Smooth muscle cell (in vitro differentiated cells): ENCODE measurements around the gene NID2. TPM values are rescaled to one million over a fixed set of nuclear protein-coding genes. Genes with fewer than 3 reads are reported as not detected.
A peak's percentile ranks its signal among the peaks of the same experiment; 100 is the strongest.

Experiments used
- DNase-seq: peaks from one replicate; lab custom pipeline; 2025; ENCODE audit not compliant: unreplicated experiment; lab: John Stamatoyannopoulos, UW
- H2AFZ ChIP-seq: fragments of 200-600 bp; sonication (generic); 2 replicates; pipeline ENCODE4 v1.6.0; 2016; ENCODE audit warnings: antibody characterized with exemption, low read depth, mild to moderate bottlenecking
- H3F3A ChIP-seq: fragments of 200-600 bp; sonication (generic); 2 replicates; pipeline ENCODE4 v1.6.0; 2017; ENCODE audit warnings: antibody characterized with exemption, low read depth
- H3K27ac ChIP-seq: fragments of 200-600 bp; sonication (generic); 2 replicates; pipeline ENCODE4 v1.5.1; 2016; ENCODE audit warnings: low read depth, mild to moderate bottlenecking
- H3K27me3 ChIP-seq: fragments of 200-600 bp; sonication (generic); 2 replicates; pipeline ENCODE4 v1.6.1; 2016; ENCODE audit warnings: low read depth, mild to moderate bottlenecking
- H3K36me3 ChIP-seq: fragments of 200-600 bp; sonication (generic); 2 replicates; pipeline ENCODE4 v1.5.1; 2016; ENCODE audit warnings: low read depth
- H3K4me1 ChIP-seq: fragments of 200-600 bp; sonication (generic); 2 replicates; pipeline ENCODE4 v1.5.1; 2016; ENCODE audit warnings: low read depth
- H3K4me2 ChIP-seq: fragments of 200-600 bp; sonication (generic); 2 replicates; pipeline ENCODE4 v1.6.0; 2016; ENCODE audit warnings: mild to moderate bottlenecking
- H3K4me3 ChIP-seq: fragments of 200-600 bp; sonication (generic); 2 replicates; pipeline ENCODE4 v1.5.1; 2016; ENCODE audit warnings: mild to moderate bottlenecking
- H3K79me2 ChIP-seq: fragments of 200-600 bp; sonication (generic); 2 replicates; pipeline ENCODE4 v1.6.0; 2016; ENCODE audit warnings: low read depth, mild to moderate bottlenecking
- H3K9ac ChIP-seq: fragments of 200-600 bp; sonication (generic); 2 replicates; pipeline ENCODE4 v1.6.0; 2016; ENCODE audit warnings: low read depth
- H3K9me3 ChIP-seq: fragments of 200-600 bp; sonication (generic); replicated peaks from 2 replicates; pipeline ENCODE4 v1.5.1; 2016; ENCODE audit warnings: low read depth
- H4K20me1 ChIP-seq: fragments of 200-600 bp; sonication (generic); 2 replicates; pipeline ENCODE4 v1.6.0; 2016; ENCODE audit warnings: low read depth
- CTCF ChIP-seq: fragments of 200-600 bp; sonication (generic); IDR thresholded peaks from 2 replicates; pipeline ENCODE4 v1.5.1; 2017; ENCODE audit warnings: borderline replicate concordance, mild to moderate bottlenecking, antibody characterized with exemption; ENCODE audit not compliant: insufficient read depth, poor library complexity, severe bottlenecking
- WGBS: methylation state at CpG from one replicate; pipeline ENCODE4 v1.1.7; 2016; ENCODE audit warnings: low lambda C conversion rate; 5-methylcytosine and 5-hydroxymethylcytosine counted together
- polyA plus RNA-seq: library from polyadenylated mRNA; unstranded; fragments of >200 nt; fragmentation: Nextera tagmentation; extraction: Ambion mirVana; gene quantifications from 2 replicates; pipeline ENCODE4 v1.2.1, GENCODE V29; 2016
- total RNA-seq: library from RNA; depleted of rRNA; stranded (reverse); fragments of >200 nt; gene quantifications from 2 replicates; pipeline ENCODE4 v1.2.3, GENCODE V29; 2014

The NID2 gene
- total and polyA plus RNA-seq, 2 experiments from 2014 or later = 196 to 229 TPM

- DNase-seq = no peak
Measured at GRCh38 chr14:52051871-52052270, 17.0 kb downstream of the NID2 start.

DNA sequence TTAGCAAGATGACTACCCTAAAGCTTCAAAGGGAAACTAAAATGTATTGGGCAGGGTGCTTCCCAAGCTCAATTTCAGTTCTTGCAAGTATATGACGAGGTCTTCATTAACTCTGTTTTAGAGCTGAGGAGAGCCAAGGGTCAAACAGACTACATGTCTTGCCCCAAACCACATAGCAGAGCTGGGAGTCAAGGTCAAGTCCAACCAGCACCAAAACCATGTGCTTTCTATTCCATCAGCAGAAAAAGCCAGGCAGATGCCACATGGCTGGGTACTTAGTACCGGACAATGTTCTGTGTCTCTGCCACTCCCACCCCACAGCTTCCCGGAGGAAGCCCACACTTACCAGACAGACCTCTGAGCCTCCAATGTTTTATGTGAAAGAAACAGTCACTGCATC, 17.6 kb downstream of the NID2 start:
- Histone ChIP-seq H3K4me3 (no peak overlapping the region), H3K36me3 (no peaks in the 10 kb centered on the region), H3K9ac (peak overlapping the region; percentile 6), H3K4me1 (peaks cover 15% of the 10 kb centered on the region), H3K9me3 (no peaks in the 10 kb centered on the region), H3K79me2 (peaks cover 69% of the 10 kb centered on the region), H2AFZ (no peak overlapping the region), H4K20me1 (peaks cover 15% of the 10 kb centered on the region), H3K27ac (peak overlapping the region; percentile 78), H3K27me3 (no peaks in the 10 kb centered on the region), H3K4me2 (peak overlapping the region; percentile 67), H3F3A (peaks cover 17% of the 10 kb centered on the region)
- no peak for DNase-seq
- TF ChIP-seq CTCF = no peak
- WGBS = 32% methylated on average over 3 of the region's 3 CpGs

More at GRCh38 chr14:52051871-52052270, 17.0 kb downstream of the NID2 start:
- H3K9me3 ChIP-seq = no peaks in the 10 kb centered on the region
- H3F3A ChIP-seq = peaks cover 17% of the 10 kb centered on the region
- H3K4me2 ChIP-seq = peak overlapping the region; percentile 67
- H2AFZ ChIP-seq = no peak overlapping the region
- H3K4me1 ChIP-seq = peaks cover 15% of the 10 kb centered on the region
- no peaks in the 10 kb centered on the region for H3K27me3 ChIP-seq
- H3K9ac ChIP-seq = peak overlapping the region; percentile 6
- peaks cover 69% of the 10 kb centered on the region for H3K79me2 ChIP-seq
- peaks cover 15% of the 10 kb centered on the region for H4K20me1 ChIP-seq
- H3K4me3 ChIP-seq = no peak overlapping the region
- no peak for TF ChIP-seq CTCF
- 24% methylated on average over 2 of the region's 2 CpGs for WGBS
- no peaks in the 10 kb centered on the region for H3K36me3 ChIP-seq
- peak overlapping the region; percentile 78 for H3K27ac ChIP-seq

GRCh38 chr14:52049721-52050588, 18.9 kb downstream of the NID2 start:
- Histone ChIP-seq H3K4me3 (no peak overlapping the region), H2AFZ (no peak overlapping the region), H3K4me2 (no peak overlapping the region), H3K9ac (no peak overlapping the region), H3K79me2 (peaks cover 56% of the 10 kb centered on the region), H3K9me3 (no peaks in the 10 kb centered on the region), H3K27me3 (no peaks in the 10 kb centered on the region), H3F3A (peaks cover 11% of the 10 kb centered on the region), H3K36me3 (no peaks in the 10 kb centered on the region), H3K4me1 (peaks cover 13% of the 10 kb centered on the region), H3K27ac (peak overlapping the region; percentile 78), H4K20me1 (peaks cover 17% of the 10 kb centered on the region)
- no peak for TF ChIP-seq CTCF
- WGBS = 74% methylated on average over 6 of the region's 6 CpGs
- no peak for DNase-seq
